Uterus (tissue), 4 donors: ENCODE results near the gene PAH. TPM values are rescaled to one million over a fixed set of nuclear protein-coding genes. Genes with fewer than 3 reads are reported as not detected.

Experiments used
- DNase-seq, 2 donors: peaks; one replicate each; pipeline ENCODE4 v3.0.0-alpha.2; 2019 to 2020
- H3K27ac ChIP-seq, 2 donors: fragments of 200-600 bp; sonication (generic); 1 replicate in 1 of 2; 2 replicates in 1 of 2; pipeline ENCODE4 v1.5.1; 2016 to 2018
- H3K27me3 ChIP-seq, 2 donors: fragments of 200-600 bp; sonication (generic); one replicate each; pipeline ENCODE4 v1.5.1; 2018 to 2019; ENCODE audit warnings: control low read depth in 1 of 2
- H3K36me3 ChIP-seq, 2 donors: fragments of 200-600 bp; sonication (generic); one replicate each; pipeline ENCODE4 v1.5.1; 2019; ENCODE audit warnings: control low read depth in 1 of 2
- H3K4me1 ChIP-seq, 2 donors: fragments of 200-600 bp; sonication (generic); one replicate each; pipeline ENCODE4 v1.5.1; 2018 to 2019; ENCODE audit warnings: control low read depth in 1 of 2
- H3K4me3 ChIP-seq, 2 donors: fragments of 200-600 bp; sonication (generic); 1 replicate in 1 of 2; 2 replicates in 1 of 2; pipeline ENCODE4 v1.5.1; 2018 to 2019; ENCODE audit warnings: mild to moderate bottlenecking in 1 of 2
- H3K9me3 ChIP-seq, 2 donors: fragments of 200-600 bp; sonication (generic); one replicate each; pipeline ENCODE4 v1.5.1; 2019; ENCODE audit warnings: control low read depth in 1 of 2
- POLR2A ChIP-seq, 2 donors: fragments of 450-650 bp; IDR thresholded peaks; one replicate each; pipeline ENCODE4 v1.6.1; 2016; ENCODE audit warnings: antibody characterized with exemption in 2 of 2, mild to moderate bottlenecking in 1 of 2, moderate library complexity in 1 of 2
- intact Hi-C: fragments of 100-400 bp; cut with DNase I; formaldehyde crosslinking; loops from one replicate; pipeline ENCODE4 v1.15.1; 2023; ENCODE audit warnings: low total_unique reads
- total RNA-seq, 4 donors: library from RNA; depleted of rRNA in 3 of 4; stranded (reverse); fragments of >200 nt in 3 of 4; gene quantifications; one replicate each; pipeline versions ENCODE4 v1.1.0 to v1.2.4, GENCODE V29; 2014 to 2023
- TF ChIP-seq, protein P1 (sequence below), 4 experiments: fragments of 200-600 bp in 2 of 4; fragments of 450-650 bp in 2 of 4; sonication (generic) in 2 of 4; IDR thresholded peaks; one replicate each; pipeline ENCODE4 v1.5.1; 2016 to 2019; ENCODE audit warnings: antibody characterized with exemption in 4 of 4, mild to moderate bottlenecking in 2 of 4, moderate library complexity in 1 of 4
- donor health status: DM: yes; HTN: yes; CAD: no.

Gene PAH
- total RNA-seq, 4 donors from 2014 or later, result 0.18 TPM; not detected in 3

DNA sequence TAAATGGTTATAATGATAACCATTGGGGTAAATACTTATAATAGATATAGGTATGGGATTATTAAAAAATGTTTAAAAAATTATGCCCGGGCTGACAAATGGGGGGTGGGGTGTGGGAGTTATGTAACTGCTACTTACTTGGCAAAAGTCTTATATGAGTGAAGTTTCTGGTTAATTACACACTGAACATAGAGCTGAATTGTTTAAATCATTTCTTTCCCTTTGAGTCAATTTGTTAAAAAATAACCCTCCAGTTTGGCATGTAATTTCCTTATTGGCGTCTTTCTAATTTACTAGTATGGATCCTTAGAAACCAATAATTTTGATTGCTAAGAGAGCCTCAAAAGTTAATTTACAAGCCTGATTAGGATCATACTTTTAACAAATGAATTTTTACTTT is 16.7 kb downstream of the PAH start:
- intact Hi-C loops, result no loop called here
- no peak overlapping the region for H3K27ac ChIP-seq
- no peak for DNase-seq
- no peaks in the 10 kb centered on the region for H3K9me3 ChIP-seq
- H3K27me3 ChIP-seq, result no peaks in the 10 kb centered on the region
- no peak overlapping the region for H3K4me3 ChIP-seq
- no peaks in the 10 kb centered on the region for H3K36me3 ChIP-seq
- no peaks in the 10 kb centered on the region for H3K4me1 ChIP-seq
- TF ChIP-seq, protein P1, sequence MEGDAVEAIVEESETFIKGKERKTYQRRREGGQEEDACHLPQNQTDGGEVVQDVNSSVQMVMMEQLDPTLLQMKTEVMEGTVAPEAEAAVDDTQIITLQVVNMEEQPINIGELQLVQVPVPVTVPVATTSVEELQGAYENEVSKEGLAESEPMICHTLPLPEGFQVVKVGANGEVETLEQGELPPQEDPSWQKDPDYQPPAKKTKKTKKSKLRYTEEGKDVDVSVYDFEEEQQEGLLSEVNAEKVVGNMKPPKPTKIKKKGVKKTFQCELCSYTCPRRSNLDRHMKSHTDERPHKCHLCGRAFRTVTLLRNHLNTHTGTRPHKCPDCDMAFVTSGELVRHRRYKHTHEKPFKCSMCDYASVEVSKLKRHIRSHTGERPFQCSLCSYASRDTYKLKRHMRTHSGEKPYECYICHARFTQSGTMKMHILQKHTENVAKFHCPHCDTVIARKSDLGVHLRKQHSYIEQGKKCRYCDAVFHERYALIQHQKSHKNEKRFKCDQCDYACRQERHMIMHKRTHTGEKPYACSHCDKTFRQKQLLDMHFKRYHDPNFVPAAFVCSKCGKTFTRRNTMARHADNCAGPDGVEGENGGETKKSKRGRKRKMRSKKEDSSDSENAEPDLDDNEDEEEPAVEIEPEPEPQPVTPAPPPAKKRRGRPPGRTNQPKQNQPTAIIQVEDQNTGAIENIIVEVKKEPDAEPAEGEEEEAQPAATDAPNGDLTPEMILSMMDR (IDR thresholded peaks at IDR 0.05), result no peak
- no peak for TF ChIP-seq POLR2A (IDR thresholded peaks at IDR 0.05)

DNA sequence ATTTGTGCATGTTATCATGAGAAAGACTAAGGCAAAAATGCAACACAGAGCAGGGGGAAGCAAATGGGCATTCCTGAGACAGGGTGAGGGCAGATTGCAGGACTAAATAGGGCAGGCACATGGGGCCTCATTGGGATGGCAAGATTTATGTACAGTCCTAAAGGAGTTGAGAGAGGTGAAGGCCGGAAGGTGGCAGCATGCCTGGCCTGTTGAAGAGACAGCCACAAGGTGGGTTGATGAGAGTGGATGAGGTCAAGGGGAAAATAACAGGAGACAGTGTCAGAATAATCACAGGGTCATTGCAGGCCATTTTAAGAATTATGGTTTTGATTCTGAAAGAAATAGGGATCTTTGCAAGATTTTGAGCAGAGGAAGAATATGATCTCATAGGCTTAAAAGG is 21.0 kb downstream of the PAH start:
- Histone ChIP-seq H3K9me3 (no peaks in the 10 kb centered on the region), H3K36me3 (no peaks in the 10 kb centered on the region), H3K4me1 (no peaks in the 10 kb centered on the region), H3K4me3 (no peak overlapping the region), H3K27ac (no peak overlapping the region), H3K27me3 (no peaks in the 10 kb centered on the region)
- intact Hi-C loops, result no loop called here
- no peak for DNase-seq
- no peak for TF ChIP-seq POLR2A (IDR thresholded peaks at IDR 0.05)
- TF ChIP-seq, protein P1 (IDR thresholded peaks at IDR 0.05), result no peak

DNA sequence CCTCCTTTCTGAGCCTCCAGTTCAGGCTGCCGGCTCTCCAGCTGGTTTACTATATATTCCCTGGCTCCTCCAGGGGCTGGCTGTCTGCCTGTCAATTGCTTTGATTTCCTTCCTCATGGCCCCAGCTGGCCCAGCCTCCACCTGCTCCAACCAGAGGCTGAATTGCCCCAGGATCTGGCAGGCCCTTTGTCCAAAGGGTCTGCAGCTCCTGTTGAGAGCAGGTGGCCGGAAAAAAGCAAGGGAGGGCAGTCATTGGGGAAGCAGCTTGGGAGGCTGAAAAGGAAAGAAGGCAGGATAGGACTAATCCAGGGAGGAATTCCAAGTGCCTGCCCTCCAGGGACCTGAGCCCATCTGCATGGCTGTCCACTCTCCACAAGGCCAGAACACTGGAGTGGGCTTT is 25.3 kb downstream of the PAH start:
- H3K4me3 ChIP-seq, result no peak overlapping the region
- no peak for DNase-seq
- H3K4me1 ChIP-seq, result no peaks in the 10 kb centered on the region
- no peaks in the 10 kb centered on the region for H3K36me3 ChIP-seq
- H3K27ac ChIP-seq, result no peak overlapping the region
- intact Hi-C loops, result no loop called here
- TF ChIP-seq POLR2A (IDR thresholded peaks at IDR 0.05), result no peak
- TF ChIP-seq, protein P1 (IDR thresholded peaks at IDR 0.05), result no peak
- no peaks in the 10 kb centered on the region for H3K27me3 ChIP-seq
- H3K9me3 ChIP-seq, result no peaks in the 10 kb centered on the region

DNA sequence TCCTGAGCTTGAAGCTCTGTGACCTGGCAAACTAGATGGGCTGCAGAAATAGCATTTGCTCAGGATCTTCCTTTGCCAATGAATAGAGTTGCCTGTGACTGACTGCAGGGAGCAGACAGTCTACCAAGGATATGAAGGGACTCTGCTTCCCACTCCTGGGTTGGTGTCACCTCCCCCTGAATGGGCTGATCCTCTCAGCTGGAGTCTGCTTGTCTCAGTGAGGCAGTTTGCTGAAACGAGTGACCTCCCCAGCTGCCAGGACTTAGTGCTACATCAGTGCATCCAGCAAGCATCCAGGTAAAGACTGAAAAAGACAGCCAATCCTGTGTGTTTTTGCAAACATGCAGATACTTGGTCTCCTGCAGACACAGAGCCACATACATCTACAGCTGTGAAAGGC is 28.5 kb downstream of the PAH start:
- no peak for DNase-seq
- no peaks in the 10 kb centered on the region for H3K36me3 ChIP-seq
- no peak overlapping the region for H3K27ac ChIP-seq
- H3K4me1 ChIP-seq, result no peaks in the 10 kb centered on the region
- H3K4me3 ChIP-seq, result no peak overlapping the region
- intact Hi-C loops, result no loop called here
- no peak for TF ChIP-seq POLR2A (IDR thresholded peaks at IDR 0.05)
- TF ChIP-seq, protein P1 (IDR thresholded peaks at IDR 0.05), result no peak
- H3K27me3 ChIP-seq, result no peaks in the 10 kb centered on the region
- H3K9me3 ChIP-seq, result no peaks in the 10 kb centered on the region

DNA sequence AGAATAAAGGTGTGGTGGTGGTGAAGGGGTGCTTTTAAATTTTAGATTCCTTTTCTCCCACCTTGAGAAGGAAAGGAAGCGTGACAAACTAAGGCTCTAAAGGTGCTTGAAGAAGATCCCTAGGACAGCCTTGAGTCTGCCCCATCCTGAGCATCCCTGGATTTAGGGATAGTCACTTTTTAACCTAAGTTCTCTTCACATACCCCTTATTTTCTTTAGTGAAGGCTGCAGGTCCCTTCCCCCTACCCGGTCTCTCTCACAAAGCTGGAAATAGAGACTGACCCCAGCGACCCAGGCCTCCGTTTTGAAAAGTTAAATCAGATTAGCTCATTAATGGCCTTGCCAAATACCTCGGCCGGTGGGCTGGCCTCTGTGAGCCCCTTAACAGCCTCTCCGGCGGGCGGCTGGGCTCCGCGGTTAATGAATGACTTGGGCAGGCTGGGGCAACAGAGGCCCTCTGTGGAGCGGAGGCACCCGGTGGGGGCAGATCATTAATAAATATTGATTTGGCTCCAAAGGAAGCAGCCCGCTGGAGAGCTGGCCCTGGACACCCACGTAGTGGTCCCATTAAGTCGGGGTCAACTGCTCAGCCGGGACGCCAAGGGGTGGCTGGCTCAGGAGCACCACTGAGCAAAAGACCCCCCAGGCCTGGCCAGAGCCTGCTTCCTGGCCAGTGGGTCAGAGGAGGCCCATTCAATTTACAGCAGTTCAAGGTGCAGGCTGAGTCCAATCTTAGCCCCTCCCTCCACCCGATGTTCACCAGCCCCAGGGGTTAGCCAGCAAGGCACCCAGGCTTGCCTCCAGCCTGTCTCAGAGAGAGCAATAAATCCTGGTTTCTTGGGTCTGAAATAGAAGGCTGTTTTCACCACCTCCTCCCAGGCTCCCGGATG is 31.8 kb downstream of the PAH start:
- Histone ChIP-seq H3K9me3 (no peaks in the 10 kb centered on the region), H3K27me3 (no peaks in the 10 kb centered on the region), H3K4me1 (no peaks in the 10 kb centered on the region), H3K27ac (no peak overlapping the region), H3K4me3 (no peak overlapping the region), H3K36me3 (no peaks in the 10 kb centered on the region)
- no peak for DNase-seq
- intact Hi-C loops, result no loop called here
- TF ChIP-seq, protein P1 (IDR thresholded peaks at IDR 0.05), result no peak
- TF ChIP-seq POLR2A (IDR thresholded peaks at IDR 0.05), result no peak
